HL-60/S4 treated with phorbol 12-myristate 13-acetate at 8.2 ng/mL for 4 days and 3 days (cell line): Measurements from ENCODE around the gene MTHFD1L.

Experiments
- in situ Hi-C: fragments of 300-500 bp; cut with MboI; formaldehyde crosslinking; loops from 2 replicates; pipeline ENCODE4 v1.15.0; 2022; ENCODE audit warnings: low sequenced_read_pairs

MTHFD1L gene

DNA sequence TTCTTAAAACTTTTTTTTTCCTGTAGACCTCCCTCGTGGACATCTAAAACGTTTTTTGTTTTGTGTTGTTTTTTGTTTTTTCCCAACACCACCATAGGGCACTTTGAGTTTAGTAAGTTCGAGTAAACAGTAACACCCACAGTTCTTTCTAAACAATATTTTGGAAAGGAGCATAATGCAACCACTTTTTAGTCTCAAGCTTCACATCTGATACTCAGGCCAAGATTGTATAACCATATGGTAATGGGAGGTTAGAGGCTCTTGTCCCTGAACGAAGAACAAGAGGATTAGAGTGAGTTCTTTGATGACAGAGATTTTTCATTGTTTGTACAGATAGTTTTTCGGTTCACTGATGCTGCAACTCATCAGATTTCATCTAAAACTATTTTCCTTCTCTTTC is 144.6 kb downstream of the MTHFD1L start:
- in situ Hi-C loops: loop anchor here (25.0 kb wide), 1 partner anchor 327 kb away; no protein-coding TSS in a partner anchor

- in situ Hi-C loops: loop anchor here (25.0 kb wide), 1 partner anchor 325 kb away; no protein-coding TSS in a partner anchor
These were observed 147.1 kb downstream of the MTHFD1L start for GRCh38 chr6:151012321-151013294.

DNA sequence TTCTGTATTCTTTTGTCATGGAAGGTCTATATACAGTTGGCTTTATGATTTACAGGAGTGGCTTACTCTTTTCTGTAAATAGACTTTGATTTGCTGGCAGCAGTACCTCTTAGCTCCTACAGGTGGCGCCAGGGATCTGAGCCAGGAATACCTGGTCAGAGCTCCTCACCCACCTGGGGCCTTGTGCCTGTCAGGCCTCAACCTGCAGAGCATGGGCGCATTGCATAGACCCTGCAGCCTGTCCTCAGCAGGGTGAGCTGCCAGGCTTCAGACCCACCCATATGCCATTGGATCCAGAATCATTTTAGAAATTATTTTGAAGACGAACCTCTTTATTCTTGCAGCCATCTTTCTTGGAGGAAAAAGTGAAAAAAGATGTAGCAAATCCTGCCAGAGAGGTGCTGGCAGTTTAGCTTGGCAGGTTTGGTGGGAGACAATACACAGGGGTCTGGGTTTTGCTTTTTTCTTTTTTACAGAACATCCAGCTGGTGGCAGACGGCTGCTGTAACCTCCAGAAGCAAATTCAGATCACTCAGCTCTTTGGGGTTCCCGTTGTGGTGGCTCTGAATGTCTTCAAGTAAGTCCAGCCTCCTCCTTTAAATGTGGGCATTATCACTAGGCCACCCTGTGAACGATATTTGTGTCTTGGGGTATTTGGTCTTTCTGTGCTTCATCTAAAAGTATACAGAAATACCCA is 149.1 kb downstream of the MTHFD1L start:
- in situ Hi-C loops: loop anchor here (25.0 kb wide), 1 partner anchor 323 kb away; no protein-coding TSS in a partner anchor

DNA sequence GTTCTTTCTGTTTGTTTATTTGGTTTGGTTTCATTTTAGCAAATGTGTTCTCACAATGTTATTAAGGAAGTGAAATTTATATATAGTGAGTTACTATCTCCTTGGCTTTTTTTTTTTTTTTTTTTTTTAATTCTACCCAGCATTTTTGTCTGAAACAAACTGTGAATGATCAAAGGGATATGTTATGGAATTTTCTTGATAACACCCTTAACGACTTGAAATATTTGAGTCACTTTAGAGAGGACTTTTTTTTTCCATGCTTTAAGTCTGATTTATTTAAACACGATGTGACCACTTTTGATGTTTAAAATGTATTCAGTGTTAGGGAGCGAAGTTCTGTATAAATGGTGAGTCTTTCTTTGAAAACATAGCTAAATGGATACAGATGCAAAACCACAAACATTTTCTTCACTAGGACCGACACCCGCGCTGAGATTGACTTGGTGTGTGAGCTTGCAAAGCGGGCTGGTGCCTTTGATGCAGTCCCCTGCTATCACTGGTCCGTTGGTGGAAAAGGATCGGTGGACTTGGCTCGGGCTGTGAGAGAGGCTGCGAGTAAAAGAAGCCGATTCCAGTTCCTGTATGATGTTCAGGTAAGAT is 149.7 kb downstream of the MTHFD1L start:
- in situ Hi-C loops: loop anchor here (25.0 kb wide), 1 partner anchor 322 kb away; no protein-coding TSS in a partner anchor

GRCh38 chr6:151016107-151016506 is 150.6 kb downstream of the MTHFD1L start:
- in situ Hi-C loops: loop anchor here (25.0 kb wide), 1 partner anchor 321 kb away; no protein-coding TSS in a partner anchor

DNA sequence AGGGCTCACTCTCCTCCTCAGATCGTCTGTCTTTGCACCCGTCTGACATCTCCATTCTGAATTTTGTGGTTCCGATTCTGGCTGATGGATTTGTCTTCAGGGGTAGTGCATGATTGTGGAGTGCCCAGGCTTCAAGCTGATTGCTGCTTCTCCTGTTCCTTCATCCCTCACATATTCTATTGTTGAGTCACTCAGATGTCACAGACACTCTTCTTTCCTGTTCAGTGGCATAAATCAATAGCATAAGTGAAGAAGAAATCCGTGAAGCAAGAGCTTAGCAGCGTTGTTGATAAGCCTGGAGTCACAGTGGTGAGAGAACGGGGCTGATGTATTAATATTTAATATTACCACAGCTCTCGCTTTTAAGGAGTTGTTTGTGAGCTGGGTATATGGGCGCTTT is 152.5 kb downstream of the MTHFD1L start:
- in situ Hi-C loops: loop anchor here (25.0 kb wide), 1 partner anchor 319 kb away; no protein-coding TSS in a partner anchor

DNA sequence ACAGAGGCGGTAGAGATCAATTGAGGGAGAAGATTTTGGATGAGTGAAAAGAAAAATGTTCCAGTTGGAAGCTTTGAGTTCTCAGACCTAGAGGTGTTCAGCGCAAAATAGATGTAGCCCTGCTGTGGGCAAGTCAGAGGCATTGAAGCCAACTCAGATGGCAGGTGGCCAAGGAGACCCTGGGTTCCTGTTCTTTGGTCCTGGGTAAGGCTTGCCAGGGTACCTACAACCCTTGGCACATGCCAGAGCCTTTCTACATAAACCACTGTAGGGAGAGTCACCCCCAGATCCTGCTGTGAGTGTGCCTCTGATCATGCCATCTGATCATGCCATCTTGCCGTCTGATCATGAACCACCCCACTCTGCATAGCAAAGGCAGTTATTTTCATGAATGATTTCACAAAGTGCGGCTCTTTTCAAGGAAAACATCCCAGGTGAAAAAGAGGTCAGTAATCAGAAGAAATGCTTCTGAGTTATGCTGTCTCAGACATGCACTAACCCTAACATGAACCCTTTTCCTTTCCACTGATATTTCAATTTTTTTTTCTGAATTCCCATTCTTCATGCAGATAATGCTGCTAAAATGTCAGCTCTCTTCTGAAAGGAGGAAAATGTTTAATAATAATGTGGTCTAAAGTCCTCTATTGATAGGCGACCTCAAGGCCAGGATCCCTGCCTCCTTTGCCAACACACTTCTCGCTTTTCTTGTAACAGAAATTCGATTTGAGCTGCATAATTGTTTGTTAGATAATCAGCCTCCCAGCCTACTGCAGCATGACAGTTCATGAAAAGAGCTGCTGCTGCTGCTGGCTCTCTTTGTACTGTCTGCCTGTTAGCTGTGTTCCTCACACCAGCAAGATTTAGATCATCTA is 153.6 kb downstream of the MTHFD1L start:
- in situ Hi-C loops: loop anchor here (25.0 kb wide), 1 partner anchor 318 kb away; no protein-coding TSS in a partner anchor

DNA sequence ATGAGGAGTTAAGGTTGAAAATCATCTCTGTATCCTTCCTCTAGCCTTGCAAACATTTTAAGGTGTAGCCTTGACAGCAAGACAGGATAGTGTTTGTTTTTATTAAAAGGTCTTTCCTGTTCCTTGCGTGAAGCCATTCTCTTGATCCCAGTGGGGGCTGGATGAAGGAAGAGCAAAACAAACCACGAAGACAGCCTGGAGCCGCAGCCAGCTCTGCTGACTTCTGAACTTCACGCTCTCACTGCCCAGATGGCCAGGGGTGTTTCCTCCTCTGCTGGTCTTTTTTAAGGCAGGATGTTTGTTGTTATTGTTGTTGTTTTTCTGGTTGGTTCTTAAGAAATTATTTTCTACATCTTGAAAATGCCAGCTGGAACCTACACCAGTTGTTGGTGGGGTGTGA is 156.4 kb downstream of the MTHFD1L start:
- in situ Hi-C loops: loop anchor here (25.0 kb wide), 1 partner anchor 315 kb away; no protein-coding TSS in a partner anchor

DNA sequence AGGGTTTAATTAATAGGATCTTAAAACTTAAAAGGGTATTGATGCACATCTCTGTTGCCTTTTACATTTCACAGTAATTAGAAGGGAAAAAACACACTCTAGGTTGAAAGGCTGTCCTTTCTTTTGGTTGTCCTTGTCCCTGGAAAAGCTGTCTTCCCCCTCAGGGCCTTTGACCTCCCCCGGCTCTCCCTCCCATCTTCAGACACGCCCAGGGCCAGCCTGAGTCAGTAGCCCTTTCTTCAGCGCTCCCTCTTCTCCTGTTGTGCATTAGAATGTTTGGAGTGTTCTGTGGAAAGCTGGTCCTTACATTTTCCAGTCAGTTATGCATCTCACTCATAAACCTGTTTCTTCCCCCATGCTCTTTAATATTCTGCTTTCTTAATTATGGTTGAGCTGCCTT is 157.0 kb downstream of the MTHFD1L start:
- in situ Hi-C loops: loop anchor here (25.0 kb wide), 1 partner anchor 315 kb away; no protein-coding TSS in a partner anchor

DNA sequence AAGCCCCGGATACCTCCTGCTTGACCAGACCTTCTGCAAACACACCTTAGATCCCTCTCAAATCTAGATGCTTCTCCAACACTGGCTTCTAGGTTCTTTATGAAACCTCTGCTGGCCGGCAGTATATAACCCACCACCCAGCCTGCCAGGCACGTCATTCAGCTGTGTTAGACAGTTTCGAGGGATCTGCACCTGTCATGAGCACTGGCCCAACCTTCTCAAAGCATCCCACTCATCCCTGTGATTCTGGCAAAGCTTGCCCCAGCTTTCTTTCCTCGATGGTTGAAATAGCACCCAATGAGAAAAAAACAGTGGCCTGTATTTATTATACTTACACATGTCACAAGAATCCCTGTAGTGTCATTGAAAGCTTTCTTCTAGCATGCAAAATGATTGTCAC is 157.8 kb downstream of the MTHFD1L start:
- in situ Hi-C loops: loop anchor here (25.0 kb wide), 1 partner anchor 314 kb away; no protein-coding TSS in a partner anchor

GRCh38 chr6:151024597-151024996 is 159.1 kb downstream of the MTHFD1L start:
- in situ Hi-C loops: loop anchor here (25.0 kb wide), 1 partner anchor 313 kb away; no protein-coding TSS in a partner anchor

DNA sequence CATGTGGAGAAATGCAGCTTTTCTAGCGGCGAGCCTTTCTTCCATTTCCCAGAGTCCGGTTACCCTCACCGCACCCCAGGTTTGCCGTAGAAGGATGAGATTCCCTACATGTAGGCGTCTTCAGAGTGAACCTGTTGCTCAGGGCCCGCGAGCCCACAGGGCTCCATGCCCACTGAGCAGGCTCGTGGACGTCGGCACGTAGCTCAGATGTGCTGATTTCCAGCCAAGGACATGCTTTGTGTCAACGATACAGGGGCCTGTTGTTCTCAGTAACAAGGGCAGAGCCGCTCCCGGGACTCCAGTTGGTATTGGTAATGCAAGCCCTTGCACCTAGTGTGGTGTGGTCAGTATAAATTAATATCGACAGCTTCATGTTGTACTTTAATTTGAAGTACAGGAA is 159.6 kb downstream of the MTHFD1L start:
- in situ Hi-C loops: no loop called here

GRCh38 chr6:151026041-151026663 is 160.7 kb downstream of the MTHFD1L start:
- in situ Hi-C loops: no loop called here

DNA sequence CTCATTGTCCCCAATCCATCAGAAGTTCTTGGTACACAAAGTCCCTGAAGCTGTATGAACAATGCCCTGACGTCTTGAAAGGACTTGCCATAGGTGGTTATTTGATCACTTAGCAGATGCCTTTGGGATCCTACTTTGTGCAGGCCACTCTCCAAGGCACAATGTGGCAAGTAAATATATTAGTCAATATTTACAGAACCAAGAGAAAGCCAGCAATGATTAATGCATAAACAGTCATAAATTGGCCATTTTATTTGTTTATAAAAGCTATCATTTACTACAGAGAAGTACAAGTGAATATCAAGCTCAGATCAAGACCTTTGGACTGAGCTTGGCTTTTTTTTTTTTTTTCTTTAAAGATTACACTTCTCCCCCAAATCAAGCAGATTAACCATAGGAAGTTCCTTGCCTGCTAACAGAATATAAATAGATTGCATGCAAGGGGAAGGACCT is 161.8 kb downstream of the MTHFD1L start:
- in situ Hi-C loops: no loop called here

DNA sequence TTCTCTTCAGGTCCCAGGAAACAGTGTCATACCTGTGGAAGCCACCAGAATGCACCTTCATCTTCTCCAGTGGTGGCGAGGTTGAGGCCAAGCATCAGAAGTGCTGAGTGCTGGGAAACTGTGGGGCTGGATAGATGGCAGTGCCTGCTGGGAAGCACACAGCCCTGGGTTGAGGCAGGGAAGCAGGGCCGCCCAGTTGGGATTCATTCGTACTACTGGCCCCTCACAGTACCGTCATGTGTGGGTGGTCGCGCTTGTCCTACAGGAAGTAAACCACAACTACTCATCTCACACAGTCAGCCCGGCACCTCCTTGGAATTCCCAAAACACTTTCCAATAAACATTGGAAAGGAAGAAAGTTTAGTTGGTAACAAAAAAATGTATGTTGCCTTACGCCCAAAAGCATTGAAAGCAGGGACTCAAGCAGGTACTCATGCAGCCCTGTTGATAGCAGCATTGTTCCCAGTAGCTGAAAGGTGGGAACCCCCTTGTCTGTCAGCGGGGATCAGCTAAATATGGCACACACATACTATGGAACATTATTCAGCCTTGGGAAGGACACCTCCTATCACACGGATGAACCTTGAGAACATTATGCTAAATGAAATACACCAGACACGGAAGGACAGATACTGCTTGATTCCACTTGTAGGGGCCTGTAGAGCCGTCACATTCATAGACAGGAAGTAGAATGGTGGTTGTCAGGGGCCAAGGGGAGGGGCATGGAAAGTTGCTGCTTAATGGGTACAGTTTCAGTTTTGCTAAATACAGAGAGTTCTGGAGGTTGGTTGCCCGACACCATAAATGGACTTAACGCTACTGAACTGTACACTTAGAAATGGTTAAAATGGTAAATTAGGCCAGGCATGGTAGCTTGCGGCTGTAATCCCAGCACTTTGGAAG is 162.7 kb downstream of the MTHFD1L start:
- in situ Hi-C loops: no loop called here

GRCh38 chr6:151029970-151030369 is 164.5 kb downstream of the MTHFD1L start:
- in situ Hi-C loops: no loop called here

- in situ Hi-C loops: no loop called here
These were observed 166.5 kb downstream of the MTHFD1L start for GRCh38 chr6:151032034-151032433.
